Midbrain (tissue), 1 donor: ENCODE results near the gene GOLGA8S.
"Not testable (repeated sequence)": the region's sequence is repeated elsewhere in the genome, so short reads cannot be mapped to it uniquely, and the experiment has no call there.

Experiments
- DNase-seq: peaks from one replicate; lab custom pipeline; 2025; lab: John Stamatoyannopoulos, UW

The GOLGA8S gene, protein sequence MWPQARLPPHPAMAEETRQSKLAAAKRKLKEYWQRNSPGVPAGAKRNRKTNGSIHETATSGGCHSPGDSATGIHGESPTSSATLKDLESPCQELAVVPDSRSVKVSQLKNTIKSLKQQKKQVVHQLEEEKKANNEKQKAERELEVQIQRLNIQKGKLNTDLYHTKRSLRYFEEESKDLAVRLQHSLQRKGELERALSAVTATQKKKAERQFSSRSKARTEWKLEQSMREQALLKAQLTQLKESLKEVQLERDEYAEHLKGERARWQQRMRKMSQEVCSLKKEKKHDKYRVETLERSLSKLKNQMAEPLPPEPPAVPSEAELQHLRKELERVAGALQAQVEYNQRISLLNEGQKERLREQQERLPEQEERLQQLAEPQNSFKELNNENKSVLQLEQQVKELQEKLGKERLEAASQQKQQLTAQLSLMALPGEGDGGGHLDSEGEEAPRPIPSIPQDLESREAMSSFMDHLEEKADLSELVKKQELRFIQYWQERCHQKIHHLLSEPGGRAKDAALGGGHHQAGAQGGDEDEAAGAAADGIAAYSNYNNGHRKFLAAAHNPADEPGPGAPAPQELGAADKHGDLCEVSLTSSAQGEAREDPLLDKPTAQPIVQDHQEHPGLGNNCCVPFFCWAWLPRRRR

DNA sequence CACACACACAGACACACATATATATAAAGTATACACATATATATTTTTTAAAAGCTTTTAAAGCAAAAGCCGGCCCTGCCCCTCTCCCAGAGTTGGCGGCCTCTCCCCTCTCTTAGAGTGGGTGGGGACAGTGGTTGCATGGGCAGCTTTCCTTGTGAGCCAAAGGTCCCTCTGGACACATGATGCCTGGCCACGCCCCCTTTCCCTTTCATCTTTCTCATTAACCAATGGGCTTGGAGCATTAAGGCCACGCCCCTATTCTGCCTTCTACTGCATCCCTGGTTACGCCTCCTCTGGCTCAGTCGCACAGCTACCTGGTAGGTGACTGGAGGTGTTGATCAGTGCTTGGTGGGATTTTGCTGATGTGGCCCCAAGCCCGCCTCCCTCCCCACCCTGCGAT lies at the start of gene GOLGA8S:
GOLGA8S (plus strand) TSS at position 301 of the 400 bp plus-strand sequence; CDS start at position 363, 62 bp downstream.
- not testable (repeated sequence) for DNase-seq

DNA sequence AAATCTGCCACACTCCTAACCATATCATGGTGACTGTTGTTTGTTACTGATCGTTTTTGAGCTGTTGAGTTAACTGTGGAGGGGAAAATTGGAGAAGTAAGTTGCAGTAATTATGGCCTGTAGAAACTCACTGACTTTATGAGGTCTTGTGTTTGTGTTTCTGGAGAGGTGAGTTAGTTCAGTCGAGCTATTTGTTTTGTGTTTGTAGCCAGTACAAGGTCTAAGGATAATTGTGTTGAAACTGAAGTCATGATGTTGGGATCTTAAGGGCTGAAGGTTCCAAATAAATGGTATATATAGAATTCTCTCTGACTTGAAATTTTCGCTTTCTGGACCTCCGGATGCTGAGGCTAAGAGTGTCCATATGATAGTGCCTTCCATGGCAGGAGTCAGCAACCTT lies 49.7 kb upstream of the GOLGA8S start:
- DNase-seq: not testable (repeated sequence)

DNA sequence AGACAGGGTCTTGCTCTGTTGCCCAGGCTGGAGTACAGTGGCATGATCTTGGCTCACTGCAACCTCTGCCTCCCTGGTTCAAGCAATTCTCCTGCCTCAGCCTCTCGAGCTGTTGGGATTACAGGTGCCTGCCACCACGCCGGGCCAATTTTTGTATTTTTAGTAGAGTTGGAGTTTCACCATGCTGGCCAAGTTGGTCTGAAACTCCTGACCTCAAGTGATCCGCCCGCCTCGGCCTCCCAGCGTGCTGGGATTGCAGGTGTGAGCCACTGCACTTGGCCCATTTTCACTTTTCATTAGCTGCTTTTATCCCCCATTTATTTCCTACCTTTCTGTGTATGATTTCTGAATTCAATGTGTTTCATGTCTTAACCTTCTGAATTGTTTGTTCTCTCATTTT lies 48.6 kb upstream of the GOLGA8S start:
- not testable (repeated sequence) for DNase-seq

DNA sequence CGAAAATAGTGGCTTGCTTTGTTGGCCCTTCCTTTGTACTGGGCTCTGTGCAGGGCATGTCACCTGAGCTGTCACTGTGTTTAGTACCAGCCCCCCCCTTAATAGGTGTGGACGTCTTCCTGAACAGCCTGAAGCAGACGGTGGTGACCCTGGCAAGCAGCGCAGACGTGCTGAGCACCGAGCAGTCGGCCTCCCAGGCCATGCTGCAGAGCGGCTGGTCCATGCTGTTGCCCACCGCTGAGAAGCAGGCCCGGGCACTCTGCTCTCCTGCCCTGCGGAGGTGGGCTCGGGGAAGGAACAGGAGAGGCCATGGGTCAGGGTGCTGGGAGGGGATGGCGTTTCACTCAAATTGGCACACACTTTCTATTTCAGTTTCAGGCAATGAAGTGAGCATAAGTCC lies 43.3 kb upstream of the GOLGA8S start:
- DNase-seq: not testable (repeated sequence)

DNA sequence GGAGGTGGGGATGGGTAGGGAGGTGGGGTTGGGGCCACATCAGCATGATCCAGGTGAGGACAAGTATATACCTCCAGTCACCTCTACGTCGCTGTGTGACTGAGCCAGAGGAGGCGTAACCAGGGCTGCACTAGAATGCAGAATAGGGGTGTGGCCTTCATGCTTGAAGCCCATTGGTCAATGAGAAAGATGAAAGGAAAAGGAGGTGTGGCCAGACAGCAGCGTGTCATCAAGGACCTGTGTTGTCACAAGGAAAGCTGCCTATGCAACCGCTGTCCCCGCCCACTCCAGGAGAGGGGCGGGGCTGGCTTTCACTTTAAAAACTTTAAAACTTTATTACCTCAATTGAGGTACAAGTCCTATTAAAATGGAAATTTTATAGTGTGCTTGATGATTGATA lies 20.5 kb upstream of the GOLGA8S start, which contains the start of gene GOLGA6L26:
GOLGA6L26 (minus strand) TSS at position 101 of the 400 bp plus-strand sequence; CDS start at position 40, 61 bp downstream.
- not testable (repeated sequence) for DNase-seq

DNA sequence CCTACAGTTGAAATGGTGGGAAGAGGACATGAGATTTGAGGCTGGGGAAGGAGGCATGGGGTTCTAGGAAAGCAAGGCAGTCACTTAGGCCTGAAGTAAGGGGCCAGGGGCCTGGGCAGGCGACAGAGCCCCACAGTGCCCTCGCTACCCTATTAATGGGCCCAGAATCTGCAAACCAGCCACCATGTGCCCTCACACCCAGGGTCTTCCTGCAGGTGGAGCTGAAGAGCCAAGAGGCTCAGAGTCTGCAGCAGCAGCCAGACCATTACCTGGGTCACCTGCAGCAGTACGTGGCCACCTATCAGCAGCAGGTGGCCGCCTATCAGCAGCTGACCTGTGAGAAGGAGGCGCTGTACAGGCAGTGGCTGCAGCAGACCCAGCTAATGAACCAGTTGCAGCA lies 8.1 kb downstream of the GOLGA8S start:
- DNase-seq: not testable (repeated sequence)

DNA sequence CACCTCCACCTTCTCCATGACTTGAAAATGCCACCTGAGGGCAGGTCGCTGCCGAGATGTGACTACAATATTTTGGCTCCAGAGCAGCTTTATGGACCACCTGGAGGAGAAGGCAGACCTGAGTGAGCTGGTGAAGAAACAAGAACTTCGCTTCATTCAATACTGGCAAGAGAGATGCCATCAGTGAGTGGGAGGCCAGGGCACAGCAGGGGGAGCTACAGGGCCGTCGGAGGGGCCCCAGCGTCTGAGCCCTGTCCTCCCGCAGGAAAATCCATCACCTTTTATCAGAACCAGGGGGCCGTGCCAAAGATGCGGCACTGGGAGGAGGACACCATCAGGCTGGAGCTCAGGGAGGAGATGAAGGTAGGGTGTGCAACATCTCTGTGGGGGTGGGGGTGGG lies 9.7 kb downstream of the GOLGA8S start:
- not testable (repeated sequence) for DNase-seq

DNA sequence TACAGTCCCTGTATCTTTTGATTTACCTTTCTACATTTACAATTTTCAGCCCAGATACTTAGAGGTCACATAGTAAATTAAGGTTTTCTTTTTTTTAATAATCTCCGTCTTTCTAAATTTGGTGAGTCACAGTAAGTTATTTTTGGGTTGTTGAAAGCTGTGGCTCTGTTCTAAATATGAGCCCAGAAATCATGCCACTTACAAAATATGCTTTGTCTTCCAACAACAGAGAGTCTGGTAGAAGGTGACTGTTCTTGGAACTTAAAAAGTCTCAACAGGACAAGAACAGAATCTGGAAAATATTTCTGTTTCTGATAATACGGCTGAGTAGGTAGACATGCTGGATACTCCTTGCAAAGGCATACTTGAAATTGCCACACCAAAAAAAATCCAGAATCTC lies 16.0 kb downstream of the GOLGA8S start:
- DNase-seq: no peak

DNA sequence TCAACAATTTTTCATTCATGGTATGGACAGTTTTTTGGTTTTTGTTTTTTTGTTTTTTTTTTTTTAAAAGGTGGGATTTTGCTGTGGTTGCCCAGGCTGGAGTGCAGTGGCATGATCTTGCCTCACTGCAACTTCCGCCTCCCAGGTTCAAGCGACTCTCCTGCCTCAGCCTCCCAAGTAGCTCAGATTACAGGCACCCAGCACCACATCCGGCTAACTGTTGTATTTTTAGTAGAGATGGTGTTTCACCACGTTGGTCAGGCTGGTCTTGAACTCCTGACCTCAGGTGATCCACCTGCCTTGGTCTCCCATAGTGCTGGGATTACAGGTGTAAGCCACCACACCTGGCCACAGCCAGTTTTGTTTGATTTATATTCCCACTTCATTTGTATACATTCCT lies 16.6 kb downstream of the GOLGA8S start:
- DNase-seq: not testable (repeated sequence)

DNA sequence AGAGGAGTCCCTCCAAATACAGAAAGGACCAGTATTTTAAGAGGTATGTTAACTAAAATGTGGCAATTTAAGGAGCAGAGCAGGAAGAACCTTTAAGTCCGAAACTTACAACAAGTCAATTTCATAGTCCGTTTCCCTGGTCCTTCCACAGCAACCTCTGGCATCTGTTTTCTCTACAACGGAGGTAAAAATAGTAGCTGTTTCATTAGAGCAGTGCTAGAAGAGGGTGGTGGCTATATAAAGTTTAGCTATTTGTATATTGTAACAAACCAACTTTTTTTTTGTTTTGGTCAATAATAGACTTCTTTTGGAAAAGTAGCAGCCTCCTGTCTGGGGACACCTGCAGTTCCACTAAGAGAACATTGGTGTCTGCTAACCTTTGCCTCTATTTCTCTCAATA lies 17.3 kb downstream of the GOLGA8S start:
- DNase-seq: not testable (repeated sequence)

DNA sequence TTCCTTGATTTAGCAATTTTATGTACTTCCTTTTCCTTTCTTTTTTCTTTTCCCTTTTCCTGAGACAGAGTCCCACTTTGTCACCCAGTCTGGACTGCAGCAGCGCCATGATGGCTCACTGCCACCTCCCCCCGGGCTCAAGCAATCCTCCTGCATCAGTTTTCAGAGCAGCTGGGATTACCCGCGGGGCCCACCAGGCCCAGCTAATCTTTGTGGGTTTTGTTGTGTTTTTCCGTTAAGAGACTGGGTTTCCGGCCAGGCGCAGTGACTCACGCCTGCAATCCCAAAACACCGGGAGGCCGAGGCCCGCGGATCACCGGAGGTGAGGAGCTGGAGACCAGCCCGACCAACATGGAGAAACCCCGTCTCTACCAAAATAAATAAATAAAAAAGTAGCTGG lies 17.7 kb downstream of the GOLGA8S start:
- no peak for DNase-seq

DNA sequence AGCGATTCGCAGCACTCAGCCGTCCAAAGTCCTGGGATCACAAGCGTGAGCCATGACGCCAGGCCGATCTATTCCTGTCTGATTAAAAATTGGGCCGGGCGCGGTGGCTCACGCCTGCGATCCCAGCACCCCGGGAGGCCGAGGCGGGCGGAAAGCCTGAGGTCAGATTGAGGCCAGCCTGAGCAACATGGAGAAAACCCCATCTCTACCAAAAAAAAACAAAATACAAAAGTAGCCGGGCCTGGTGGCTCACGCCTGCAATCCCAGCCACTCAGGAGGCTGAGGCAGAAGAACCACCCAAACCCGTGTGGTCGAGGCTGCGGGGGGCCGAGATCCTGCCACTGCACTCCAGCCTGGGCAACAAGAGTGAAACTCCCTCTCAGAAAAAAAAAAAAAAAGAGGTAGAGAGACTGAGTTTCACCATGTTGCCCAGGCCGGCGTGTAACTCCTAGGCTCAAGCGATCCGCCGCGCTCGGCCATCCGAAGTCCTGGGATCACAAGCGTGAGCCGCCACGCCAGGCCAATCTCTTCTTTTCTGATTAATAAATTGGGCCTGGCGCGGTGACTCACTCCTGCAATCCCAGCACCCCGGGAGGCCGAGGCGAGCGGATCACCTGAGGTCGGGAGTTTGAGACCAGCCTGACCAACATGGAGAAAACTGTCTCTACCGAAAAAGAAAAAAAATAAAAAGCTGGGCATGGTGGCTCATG lies 18.5 kb downstream of the GOLGA8S start:
- not testable (repeated sequence) for DNase-seq

DNA sequence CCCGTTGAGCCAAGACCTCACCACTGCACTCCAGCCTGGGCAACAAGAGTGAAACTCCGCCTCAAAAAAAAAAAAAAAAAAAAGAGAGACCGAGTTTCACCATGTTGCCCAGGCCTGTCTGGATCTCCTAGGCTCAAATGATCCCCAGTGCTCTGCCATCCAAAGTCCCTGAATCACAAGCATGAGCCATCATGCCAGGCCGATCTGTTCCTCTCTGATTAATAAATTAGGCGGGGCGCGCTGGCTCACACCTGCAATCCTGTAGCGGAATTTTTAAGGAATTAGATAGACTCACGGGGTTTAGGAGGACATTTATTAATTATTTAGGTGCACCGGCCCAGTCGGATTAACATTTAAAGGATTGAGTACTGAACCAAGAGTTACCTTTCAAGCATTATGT lies 19.7 kb downstream of the GOLGA8S start:
- DNase-seq: not testable (repeated sequence)

DNA sequence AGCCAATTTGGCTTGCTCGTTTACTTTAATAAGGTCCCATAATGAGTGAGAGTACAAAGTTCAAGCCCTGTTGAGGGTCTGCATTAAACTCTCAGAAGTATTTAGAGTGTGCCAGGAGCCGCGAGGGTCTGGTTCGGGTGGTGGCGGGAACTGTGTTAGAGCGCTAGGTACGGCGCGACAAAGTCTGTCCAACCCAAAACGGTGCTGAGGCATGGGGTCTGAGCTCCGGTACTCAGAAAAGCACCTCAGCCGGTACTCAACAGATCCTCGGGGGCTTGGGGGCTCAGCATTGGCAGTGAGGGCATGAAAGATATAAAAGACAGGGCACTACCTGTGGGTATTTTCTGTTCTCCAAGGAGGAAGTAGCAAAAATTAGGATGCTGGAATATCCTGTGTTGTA lies 24.4 kb downstream of the GOLGA8S start:
- not testable (repeated sequence) for DNase-seq

DNA sequence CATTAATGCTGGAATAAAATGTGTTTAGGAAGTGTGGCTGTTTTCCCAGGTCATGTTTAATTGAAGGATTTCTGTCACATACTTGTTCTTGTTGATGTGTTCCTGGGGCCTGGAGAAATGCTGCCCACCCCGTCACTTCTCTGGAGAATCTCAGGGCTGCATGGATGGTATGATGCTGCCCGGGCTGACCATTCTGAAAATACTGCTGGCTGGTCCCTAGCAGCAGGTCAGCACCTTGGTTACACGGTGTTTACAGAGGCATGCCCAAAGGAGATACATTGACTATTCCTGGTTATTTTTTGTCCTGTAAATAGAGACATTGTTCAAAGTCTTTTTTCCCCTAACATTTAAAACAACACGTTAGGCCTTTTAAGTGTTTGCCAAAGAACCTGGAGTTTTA lies 26.2 kb downstream of the GOLGA8S start:
- DNase-seq: not testable (repeated sequence)

DNA sequence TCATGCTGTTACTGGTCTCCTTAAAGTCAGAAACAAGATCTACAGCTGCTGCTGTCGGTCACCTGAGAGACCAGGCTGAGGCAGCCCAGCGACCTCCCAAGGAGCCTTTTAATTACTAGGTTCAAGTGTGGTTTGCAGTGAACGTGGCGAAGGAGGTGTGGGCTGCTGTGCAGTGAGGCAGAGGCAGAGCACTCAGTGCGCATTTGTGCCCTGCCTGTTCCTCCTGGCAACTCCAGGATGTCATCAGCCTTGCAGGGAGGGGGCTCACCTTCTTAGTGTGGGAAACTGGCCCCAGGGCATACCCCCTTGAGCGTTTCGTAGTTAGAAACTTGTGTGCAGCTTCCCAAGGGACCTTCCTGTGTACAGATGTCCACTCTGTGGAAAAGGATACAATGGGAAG lies 26.6 kb downstream of the GOLGA8S start:
- DNase-seq: not testable (repeated sequence)

DNA sequence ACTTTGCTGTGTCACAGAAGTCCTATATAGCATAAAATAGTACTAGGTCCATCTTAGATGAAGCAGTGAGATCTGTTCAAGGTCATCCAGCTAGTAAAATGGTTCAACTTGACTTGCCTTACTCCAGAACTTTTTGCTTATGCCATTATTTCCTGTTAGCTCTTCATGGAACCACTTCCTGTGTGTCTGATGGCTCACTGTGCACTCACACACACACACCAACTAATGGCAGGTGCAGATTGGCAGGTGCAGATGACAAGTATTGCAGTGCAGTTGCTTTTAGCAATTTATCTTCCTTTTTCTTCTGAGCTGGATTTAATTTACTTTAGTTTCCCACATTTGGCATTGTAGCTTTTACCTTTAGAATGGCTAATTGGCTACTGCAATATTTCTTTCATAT lies 29.8 kb downstream of the GOLGA8S start:
- DNase-seq: no peak

DNA sequence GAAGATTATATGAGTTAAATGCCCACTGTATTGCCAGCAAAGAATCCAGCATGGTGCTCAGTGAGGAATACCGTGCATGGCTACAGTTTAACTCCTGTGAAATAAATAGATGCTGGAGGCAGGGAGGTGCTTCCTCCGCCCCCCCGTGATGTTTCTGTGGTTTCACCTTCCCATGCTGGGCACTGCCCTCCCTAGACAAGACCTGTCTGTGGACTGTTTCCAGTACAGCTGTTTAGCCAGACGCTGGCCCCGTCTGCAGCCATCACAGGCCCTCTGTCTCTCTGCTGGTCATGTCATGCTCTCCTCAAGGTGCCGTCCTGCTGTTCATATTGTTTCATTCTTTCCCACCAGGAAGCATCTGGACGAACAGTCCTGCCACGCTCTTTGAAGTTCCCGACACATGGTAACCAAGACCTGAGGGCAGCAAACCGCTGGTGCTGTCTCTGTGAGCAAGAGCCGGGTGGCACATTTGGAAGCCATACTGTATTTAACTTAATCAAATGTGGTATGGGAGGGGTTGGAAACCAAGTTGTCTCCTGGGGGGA lies 31.4 kb downstream of the GOLGA8S start:
- DNase-seq: no peak

DNA sequence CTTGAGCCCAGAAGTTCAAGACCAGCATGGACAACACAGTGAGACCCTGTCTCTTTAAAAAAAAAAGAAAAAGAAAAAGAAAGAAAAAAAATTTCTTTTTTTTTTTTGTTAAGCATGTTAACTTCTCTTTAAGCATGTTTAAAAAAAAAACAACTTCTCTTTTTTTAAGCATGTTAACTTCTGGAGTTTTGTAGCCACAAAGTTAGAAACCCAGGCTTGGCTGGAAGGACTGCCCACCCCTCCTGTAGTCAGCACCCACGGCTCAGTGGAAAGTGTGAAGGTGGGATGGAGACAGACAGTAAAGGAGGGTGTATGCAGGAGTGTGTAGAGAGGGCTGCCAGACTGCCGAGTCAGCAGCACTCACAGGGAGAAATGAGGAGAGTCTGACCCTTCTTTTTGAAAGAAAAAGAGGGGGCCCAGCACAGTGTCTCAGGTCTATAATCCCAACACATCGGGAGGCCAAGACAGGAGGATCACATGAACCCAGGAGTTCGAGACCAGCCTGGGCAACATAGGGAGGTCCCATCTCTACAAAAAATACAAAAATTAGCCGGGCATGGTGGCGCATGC lies 33.2 kb downstream of the GOLGA8S start:
- no peak for DNase-seq

DNA sequence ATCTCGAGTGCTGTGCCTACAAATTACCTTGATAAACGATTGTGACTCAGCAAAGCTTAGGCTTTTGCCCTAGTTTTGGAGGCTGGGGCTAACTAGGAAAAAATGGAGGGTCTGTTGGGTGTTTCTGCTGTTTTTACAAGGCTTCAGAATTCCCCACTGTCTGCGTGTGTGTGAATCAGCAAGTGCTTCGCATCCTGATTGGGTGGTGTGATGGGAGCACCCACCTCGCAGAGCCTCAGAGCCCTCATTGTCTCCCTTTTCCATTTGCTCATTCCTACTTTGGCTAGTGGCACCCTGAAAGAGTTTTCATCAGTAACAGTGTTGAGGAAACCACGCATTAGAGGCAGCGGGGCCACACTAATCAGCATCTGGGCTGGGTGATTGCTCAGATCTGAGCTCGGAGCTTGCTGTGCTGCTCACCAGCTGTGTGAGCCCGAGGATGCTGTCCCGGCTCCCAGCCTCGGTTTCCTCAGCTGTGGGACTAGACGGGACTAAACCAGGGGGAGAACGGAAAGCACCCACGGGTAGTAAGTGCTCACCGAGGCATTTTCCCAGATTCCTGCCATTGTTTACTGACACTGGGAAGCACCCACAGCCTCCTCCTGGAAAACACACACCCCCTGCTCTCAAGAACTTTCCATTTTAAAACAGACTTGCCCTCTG lies 40.6 kb downstream of the GOLGA8S start:
- DNase-seq: no peak

DNA sequence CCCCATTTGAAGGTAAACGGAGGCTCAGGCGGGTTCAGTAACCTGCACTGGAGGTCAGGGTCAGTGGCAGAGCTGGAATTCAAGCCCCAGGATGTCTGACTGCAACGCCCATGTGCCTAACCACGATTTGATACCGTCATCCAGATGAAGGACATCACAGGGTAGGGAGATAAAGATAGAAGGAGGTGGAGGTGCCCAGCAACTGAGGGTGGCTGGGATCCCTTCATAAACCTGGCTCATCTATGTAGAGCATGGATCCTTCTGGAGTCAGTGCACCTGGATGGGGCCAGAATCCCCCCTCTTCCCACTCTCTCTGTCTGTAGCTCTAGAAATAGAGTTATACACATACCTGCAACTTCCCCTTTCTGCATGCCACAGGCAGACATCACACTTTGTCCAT lies 41.3 kb downstream of the GOLGA8S start:
- DNase-seq: no peak
